ENCODE measurements around the gene AKNA.

DNA sequence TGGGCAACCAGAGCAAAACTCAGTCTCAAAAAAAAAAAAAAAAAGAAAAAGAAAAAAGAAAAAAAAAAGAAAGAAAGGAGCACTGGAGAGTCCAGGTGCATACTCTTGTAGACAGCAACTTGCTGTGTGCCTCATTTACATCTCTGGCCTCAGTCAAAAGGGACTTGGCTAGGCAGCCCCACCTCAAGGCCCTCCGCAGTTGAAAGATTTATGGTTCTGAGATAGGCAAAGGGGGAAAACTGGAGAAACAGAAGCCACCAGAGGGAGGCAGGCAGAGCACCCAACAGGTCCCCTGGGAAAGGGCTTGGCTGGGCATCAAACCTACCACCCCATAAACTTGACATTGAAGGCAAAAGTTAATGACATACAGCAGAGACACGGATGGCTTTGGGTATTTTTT lies 52.0 kb downstream of the AKNA start:
- TF ChIP-seq, protein P1, sequence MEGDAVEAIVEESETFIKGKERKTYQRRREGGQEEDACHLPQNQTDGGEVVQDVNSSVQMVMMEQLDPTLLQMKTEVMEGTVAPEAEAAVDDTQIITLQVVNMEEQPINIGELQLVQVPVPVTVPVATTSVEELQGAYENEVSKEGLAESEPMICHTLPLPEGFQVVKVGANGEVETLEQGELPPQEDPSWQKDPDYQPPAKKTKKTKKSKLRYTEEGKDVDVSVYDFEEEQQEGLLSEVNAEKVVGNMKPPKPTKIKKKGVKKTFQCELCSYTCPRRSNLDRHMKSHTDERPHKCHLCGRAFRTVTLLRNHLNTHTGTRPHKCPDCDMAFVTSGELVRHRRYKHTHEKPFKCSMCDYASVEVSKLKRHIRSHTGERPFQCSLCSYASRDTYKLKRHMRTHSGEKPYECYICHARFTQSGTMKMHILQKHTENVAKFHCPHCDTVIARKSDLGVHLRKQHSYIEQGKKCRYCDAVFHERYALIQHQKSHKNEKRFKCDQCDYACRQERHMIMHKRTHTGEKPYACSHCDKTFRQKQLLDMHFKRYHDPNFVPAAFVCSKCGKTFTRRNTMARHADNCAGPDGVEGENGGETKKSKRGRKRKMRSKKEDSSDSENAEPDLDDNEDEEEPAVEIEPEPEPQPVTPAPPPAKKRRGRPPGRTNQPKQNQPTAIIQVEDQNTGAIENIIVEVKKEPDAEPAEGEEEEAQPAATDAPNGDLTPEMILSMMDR (IDR thresholded peaks at IDR 0.05; ENCODE audit: insufficient read depth, low read depth, low read length): no peak
- no peak for TF ChIP-seq EZH2 (IDR thresholded peaks at IDR 0.05; ENCODE audit: insufficient read depth, low read length)
